Heart left ventricle (tissue), 13 donors: ENCODE data around the gene FCRL5.

Experiments used
- CTCF ChIP-seq, 12 donors: fragments of 200-600 bp; sonication (generic) in 4 of 12; IDR thresholded peaks; one replicate each; pipeline versions ENCODE4 v1.5.0 to v1.8.0; 2018 to 2022; ENCODE audit warnings: antibody characterized with exemption in 12 of 12, mild to moderate bottlenecking in 5 of 12
- POLR2A ChIP-seq, 2 donors: fragments of 450-650 bp; IDR thresholded peaks; one replicate each; pipeline ENCODE4 v1.6.1; 2017; ENCODE audit warnings: antibody characterized with exemption in 2 of 2, mild to moderate bottlenecking in 2 of 2, moderate library complexity in 2 of 2
- donor health status: ischemic (EF 13 %, LVEDD 7.1; RV severe dilation, severe dysfunction).
- donor health status: DM: no; HTN: yes; CAD: no.
- donor health status: DM: no; HTN: no; CAD: no.
- donor health status: ischemic (EF 25% LVEDD 6.9; RV normal size, moderate dysfunction).
- donor health status: ischemic (EF 25% LVEDD 5.7; RV mildly dilated, moderate dysfunction).
- donor health status: ischemic (EF 35%, LVEDD 5.7; RV mildly dilated, moderate dysfunction).
- donor health status: nonischemic (EF 11% LVEDD 7.7; RV severe dilation, severe dysfunction).
- donor health status: DM: yes; HTN: yes; CAD: no.
- donor health status: PGD.
- donor health status: ischemic (EF 29% LVEDD 5.4; RV normal size, mild dysfunction).
- donor health status: nonischemic (EF 23%, LVEDD 6.1; RV moderate dilation, normal function).

- TF ChIP-seq CTCF (IDR thresholded peaks at IDR 0.05) (no peak), POLR2A (IDR thresholded peaks at IDR 0.05) (no peak)
These were observed 23.4 kb upstream of the FCRL5 start for GRCh38 chr1:157575744-157576143.
